ENCODE measurements around the gene CALCR.
"Not testable (repeated sequence)": the region's sequence is repeated elsewhere in the genome, so short reads cannot be mapped to it uniquely, and the experiment has no call there.

The CALCR gene

DNA sequence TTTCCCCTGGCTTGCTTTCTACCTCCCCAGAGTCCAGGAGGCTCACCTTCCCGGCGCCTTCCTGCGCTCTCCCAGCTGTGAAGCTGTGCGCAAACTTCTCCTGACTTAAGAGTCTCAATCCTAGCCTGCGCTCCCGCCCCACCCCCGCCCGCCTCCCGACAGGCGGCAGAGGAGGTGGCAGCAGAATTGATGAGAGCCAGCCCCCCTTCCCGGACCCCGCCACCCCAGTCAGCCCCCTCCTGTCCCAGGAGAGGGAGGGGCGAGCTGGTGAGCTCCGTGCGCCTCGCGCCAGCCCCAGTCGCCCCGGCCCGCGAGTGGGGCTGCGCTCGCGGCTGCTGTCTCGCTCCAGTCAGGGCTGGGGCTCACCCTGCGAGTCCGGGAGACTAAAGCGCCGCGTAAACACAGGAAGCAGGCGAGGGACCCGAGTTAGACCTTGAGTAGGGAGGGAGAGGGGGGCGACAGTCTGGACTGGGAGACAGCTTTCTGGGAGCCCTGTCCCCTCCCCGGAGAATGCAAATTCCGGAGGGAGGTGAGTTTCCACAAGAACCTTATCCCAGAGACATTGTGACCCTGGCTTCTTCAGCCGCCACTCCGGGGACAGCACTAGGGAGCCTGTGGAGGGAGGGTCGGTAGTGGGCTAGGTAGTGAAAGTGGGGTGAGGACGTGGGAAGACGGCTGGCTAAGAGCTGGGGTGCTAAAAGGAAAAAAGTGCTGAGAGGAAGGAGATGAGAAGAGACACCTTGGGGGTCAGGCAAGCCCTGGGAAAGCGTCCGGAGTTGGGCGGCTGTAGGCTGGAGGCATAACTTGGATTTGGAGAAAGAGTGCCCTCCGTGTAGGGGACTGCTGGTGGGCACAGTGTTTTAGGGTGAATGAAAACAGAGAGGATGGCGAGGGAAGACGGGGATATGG, at the start of gene CALCR:
CALCR (minus strand) TSS at position 79 of the 909 bp plus-strand sequence. CDS start 87,743 bp downstream, outside the sequence.
- DNase-seq = no peak

- no peak for DNase-seq
Observed at GRCh38 chr7:93623816-93624215, 49.3 kb upstream of the CALCR start.

DNA sequence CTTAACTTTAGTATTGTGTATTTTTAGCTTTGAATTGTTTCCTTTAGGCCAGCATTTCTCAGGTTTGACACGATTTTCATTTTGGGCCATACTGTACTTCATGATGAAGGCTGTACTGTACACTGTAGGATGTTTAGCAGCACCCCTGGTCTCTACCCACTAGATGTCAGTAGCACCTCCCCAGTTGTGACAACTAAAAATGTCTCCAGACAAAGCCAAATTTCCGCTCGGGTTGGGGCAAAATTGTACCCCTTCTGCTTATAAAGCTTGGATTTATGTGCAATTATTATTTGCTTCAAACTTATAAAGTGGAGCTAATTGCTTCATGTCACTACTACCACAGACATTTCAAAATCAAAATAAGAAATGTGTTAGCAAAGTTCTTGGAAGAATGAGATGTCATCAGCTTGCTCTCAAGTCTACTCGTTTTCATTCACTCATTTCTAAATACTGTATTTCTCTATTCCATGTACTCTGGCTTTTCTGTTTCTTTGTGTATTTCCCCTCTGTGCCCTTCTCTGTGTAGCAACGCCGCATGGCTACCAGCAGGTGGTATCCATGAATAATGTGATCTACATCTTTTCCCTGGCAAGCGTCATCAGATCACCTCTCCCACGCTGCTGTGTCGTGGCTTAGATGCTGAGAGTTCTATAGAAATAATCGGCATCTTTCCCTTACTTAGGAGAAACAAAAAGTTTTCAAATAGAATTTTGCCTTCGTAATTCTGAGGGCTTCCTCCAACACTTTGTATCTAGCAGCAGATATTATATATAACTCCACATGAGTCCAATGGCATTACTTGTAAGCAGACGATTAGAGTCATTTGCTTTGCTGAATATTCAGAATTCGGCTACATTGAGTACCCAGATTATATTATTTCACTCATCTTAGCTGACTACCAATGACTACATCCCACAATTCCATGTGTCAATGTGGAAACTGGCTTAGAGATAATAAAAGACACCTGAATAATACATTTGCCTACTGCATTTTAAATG, 47.8 kb upstream of the CALCR start:
- no peak for DNase-seq

- DNase-seq = no peak
Observed at GRCh38 chr7:93620864-93621263, 46.3 kb upstream of the CALCR start.

DNA sequence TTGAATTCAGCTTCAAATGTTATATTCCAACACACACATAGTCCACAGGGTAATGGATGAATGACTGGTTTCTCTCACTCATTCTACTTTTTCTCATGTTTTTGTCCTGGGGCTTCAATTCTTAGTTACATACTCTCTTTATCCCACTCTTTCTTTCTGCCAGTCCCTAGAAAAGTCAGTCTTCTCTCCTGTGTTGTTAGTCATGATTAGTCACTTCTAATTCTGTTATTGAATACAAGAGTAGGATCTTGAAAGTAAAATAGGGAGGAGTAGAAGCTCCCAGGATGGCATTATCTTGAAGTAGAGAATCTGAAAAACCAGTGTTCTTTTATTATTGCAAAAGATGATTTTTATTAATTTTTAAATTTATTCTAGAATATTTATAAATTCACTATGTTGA, 45.5 kb upstream of the CALCR start:
- DNase-seq = no peak

DNA sequence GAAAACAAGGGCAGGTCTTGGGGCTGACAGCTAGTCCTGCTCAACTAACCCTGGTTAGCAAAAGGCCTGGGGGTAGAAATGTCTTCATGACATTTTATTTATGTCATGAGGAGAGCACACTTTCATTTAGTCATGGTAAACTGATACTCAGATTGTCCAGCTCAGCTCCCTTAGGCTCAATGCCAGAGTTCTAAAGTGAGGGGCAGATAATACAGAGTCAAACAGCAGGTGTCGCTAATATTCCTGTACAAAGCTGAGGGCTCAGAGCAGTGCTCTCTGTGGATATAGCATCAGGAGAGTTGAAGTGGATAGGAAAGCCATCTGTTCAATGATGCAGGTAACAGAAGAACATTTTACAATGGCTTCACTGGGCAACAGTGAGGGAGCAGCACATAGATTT, 26.8 kb upstream of the CALCR start:
- no peak for DNase-seq

- no peak for DNase-seq
Observed at GRCh38 chr7:93594250-93594649, 19.7 kb upstream of the CALCR start.

GRCh38 chr7:93592588-93593266, 18.2 kb upstream of the CALCR start:
- no peak for DNase-seq

DNA sequence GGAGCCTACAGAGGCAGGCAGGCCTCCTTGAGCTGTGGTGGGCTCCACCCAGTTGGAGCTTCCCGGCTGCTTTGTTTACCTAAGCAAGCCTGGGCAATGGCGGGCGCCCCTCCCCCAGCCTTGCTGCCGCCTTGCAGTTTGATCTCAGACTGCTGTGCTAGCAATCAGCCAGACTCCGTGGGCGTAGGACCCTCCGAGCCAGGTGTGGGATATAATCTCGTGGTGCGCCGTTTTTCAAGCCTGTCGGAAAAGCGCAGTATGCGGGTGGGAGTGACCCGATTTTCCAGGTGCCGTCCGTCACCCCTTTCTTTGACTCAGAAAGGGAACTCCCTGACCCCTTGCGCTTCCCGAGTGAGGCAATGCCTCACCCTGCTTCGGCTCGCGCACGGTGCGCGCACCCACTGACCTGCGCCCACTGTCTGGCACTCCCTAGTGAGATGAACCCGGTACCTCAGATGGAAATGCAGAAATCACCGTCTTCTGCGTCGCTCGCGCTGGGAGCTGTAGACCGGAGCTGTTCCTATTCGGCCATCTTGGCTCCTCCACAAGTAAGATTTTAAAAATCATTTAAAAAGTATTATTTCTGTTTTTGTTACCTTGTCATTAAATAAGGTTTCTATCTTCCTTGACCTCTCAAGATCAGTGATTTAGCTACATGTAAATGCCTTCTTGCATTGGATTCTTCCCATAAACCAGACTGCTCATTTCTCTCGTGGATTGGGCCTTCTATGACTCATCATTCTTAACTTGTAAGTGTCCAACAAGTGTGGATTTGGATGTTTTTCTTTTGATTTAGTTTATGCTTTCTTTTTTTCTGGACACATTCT, 16.9 kb upstream of the CALCR start:
- not testable (repeated sequence) for DNase-seq

GRCh38 chr7:93586479-93586865, 11.9 kb upstream of the CALCR start:
- not testable (repeated sequence) for DNase-seq

- DNase-seq = not testable (repeated sequence)
Observed at GRCh38 chr7:93585694-93586478, 11.4 kb upstream of the CALCR start.

GRCh38 chr7:93579431-93579830, 4.9 kb upstream of the CALCR start:
- no peak for DNase-seq

DNA sequence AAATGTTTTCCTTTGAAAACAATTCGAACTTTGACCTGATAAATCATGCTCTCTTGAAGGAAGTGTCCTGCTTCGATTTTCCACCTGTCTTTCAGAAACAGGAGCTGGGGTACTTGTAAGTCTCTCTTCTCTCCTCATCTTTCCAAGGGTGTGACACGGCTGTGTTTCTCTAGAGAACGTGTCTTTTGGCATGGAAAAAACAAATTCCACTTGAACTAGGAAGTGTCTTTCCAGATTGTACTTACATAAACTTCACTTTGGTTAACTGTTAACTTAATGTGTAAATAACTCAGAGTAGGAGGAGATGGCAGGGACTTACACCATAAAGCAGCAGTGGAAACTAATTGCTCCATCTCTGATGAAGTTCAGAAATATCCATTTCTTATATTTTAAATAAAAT, 4.2 kb upstream of the CALCR start:
- no peak for DNase-seq

DNA sequence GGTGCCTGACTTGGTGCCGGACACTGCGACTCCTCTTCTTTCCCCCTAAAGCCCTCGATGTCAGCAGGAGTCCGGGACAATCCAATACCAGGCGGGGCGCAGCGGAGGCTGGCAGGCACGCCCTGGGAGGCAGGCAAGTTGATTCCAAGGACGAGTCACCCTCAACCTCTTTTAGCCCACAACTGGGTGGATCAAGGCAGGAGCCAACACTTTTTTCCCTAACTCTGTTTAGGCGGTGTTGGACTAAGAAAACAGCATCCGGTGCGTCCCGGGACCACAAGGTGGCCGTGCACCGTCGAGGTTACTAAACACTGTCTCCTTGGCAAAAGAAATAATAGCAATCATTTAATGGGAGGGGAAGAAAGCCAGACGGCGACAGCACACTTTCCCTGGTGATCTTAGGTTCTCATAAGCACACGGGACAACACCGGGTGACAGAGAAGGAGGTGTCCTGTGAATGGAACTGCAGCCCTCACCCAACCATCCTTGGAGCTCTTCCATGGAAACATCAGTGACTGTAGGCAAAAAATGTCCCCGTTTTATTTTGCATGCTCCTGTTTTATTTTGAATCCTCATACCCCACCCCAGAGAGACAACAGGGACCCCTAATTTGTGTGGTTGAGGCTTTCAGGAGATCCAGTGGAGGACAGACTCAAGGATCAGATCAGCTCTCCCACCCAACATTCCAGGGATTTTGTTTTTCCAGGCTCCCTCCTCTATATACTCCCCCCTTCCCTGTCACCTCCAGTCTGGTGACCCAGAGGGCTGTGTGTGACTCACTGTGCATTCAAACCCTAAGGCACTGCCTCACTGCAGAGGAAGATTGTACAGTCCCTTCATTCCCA, 1.3 kb upstream of the CALCR start:
- no peak for DNase-seq

GRCh38 chr7:93574269-93574645, 267 bp downstream of the CALCR start:
- DNase-seq = no peak

- DNase-seq = no peak
Observed at GRCh38 chr7:93569189-93569588, 5.3 kb downstream of the CALCR start.

GRCh38 chr7:93566876-93567275, 7.6 kb downstream of the CALCR start:
- DNase-seq = no peak

- DNase-seq = no peak
Observed at GRCh38 chr7:93563584-93563983, 10.9 kb downstream of the CALCR start.

- DNase-seq = no peak
Observed at GRCh38 chr7:93562936-93563335, 11.6 kb downstream of the CALCR start.

DNA sequence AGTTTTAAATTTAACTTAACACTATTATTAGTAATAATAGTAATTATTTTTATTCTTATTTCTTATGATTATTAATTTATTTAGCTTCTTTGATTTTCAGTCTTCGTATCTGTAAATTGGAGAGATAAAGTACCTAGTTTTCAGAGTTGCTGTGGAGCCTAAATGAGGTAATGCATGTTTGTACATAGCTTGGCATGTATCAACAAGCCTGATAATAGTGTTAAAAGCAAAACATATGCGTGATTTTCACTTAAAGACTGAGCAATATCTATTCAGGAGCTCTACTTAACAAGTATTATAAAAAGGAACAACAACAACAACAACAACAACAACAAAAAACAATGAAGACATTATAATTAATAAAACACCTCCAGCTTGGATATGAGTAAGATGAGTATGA, 12.4 kb downstream of the CALCR start:
- no peak for DNase-seq
